Measurements from ENCODE around the gene ERI3. TPM values are rescaled to one million over a fixed set of nuclear protein-coding genes. Genes with fewer than 3 reads are reported as not detected.

The ERI3 gene
- total and polyA plus RNA-seq, 2 donors from 2014 or later: 60.4 to 126 TPM

- H3K27ac ChIP-seq (ENCODE audit: low read depth in 2 of 2, low read length in 2 of 2): no peak overlapping the region
- no peak for FAIRE-seq
- H3K9me3 ChIP-seq (ENCODE audit: control insufficient read depth in 2 of 3, insufficient read depth in 1 of 3, low read length in 3 of 3): no peaks in the 10 kb centered on the region
- TF ChIP-seq, protein P1, sequence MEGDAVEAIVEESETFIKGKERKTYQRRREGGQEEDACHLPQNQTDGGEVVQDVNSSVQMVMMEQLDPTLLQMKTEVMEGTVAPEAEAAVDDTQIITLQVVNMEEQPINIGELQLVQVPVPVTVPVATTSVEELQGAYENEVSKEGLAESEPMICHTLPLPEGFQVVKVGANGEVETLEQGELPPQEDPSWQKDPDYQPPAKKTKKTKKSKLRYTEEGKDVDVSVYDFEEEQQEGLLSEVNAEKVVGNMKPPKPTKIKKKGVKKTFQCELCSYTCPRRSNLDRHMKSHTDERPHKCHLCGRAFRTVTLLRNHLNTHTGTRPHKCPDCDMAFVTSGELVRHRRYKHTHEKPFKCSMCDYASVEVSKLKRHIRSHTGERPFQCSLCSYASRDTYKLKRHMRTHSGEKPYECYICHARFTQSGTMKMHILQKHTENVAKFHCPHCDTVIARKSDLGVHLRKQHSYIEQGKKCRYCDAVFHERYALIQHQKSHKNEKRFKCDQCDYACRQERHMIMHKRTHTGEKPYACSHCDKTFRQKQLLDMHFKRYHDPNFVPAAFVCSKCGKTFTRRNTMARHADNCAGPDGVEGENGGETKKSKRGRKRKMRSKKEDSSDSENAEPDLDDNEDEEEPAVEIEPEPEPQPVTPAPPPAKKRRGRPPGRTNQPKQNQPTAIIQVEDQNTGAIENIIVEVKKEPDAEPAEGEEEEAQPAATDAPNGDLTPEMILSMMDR (IDR thresholded peaks at IDR 0.05; ENCODE audit: borderline replicate concordance, extremely low read depth, insufficient read depth): no peak
- intact Hi-C loops (cut with DNase I): no loop called here
- no peak for DNase-seq
- H3K27me3 ChIP-seq (ENCODE audit: control insufficient read depth, insufficient read depth, low read length): no peaks in the 10 kb centered on the region
- no peak overlapping the region for H3K4me3 ChIP-seq (ENCODE audit: low read length in 3 of 3)
- H3K9ac ChIP-seq (ENCODE audit: low read length in 3 of 3): no peak overlapping the region
- peaks cover 0 to 8% (median 0%) of the 10 kb centered on the region in 3 donors for H3K36me3 ChIP-seq (ENCODE audit: control insufficient read depth in 2 of 3, insufficient read depth in 3 of 3, low read length in 3 of 3)
- peaks cover 0 to 11% (median 0%) of the 10 kb centered on the region in 3 donors for H3K4me1 ChIP-seq (ENCODE audit: control insufficient read depth in 2 of 3, insufficient read depth in 2 of 3, low read depth in 1 of 3, low read length in 3 of 3)
Measured at GRCh38 chr1:44271646-44272045, 83.4 kb downstream of the ERI3 start.

GRCh38 chr1:44270686-44271628 lies 84.1 kb downstream of the ERI3 start:
- DNase-seq (no peak), FAIRE-seq (no peak)
- TF ChIP-seq, protein P1 (IDR thresholded peaks at IDR 0.05; ENCODE audit: borderline replicate concordance, extremely low read depth, insufficient read depth): no peak
- Histone ChIP-seq H3K9me3 (ENCODE audit: control insufficient read depth in 2 of 3, insufficient read depth in 1 of 3, low read length in 3 of 3) (no peaks in the 10 kb centered on the region), H3K27me3 (ENCODE audit: control insufficient read depth, insufficient read depth, low read length) (no peaks in the 10 kb centered on the region), H3K36me3 (ENCODE audit: control insufficient read depth in 2 of 3, insufficient read depth in 3 of 3, low read length in 3 of 3) (peaks cover 0 to 8% (median 0%) of the 10 kb centered on the region in 3 donors), H3K4me3 (ENCODE audit: low read length in 3 of 3) (no peak overlapping the region), H3K9ac (ENCODE audit: low read length in 3 of 3) (no peak overlapping the region), H3K27ac (ENCODE audit: low read depth in 2 of 2, low read length in 2 of 2) (no peak overlapping the region), H3K4me1 (ENCODE audit: control insufficient read depth in 2 of 3, insufficient read depth in 2 of 3, low read depth in 1 of 3, low read length in 3 of 3) (peaks cover 0 to 7% (median 0%) of the 10 kb centered on the region in 3 donors)
- intact Hi-C loops (cut with DNase I): no loop called here

GRCh38 chr1:44268054-44268453 lies 87.0 kb downstream of the ERI3 start:
- DNase-seq (no peak), FAIRE-seq (no peak)
- H3K9me3 ChIP-seq (ENCODE audit: control insufficient read depth in 2 of 3, insufficient read depth in 1 of 3, low read length in 3 of 3): no peaks in the 10 kb centered on the region
- TF ChIP-seq, protein P1 (IDR thresholded peaks at IDR 0.05; ENCODE audit: borderline replicate concordance, extremely low read depth, insufficient read depth): no peak
- H3K4me3 ChIP-seq (ENCODE audit: low read length in 3 of 3): no peak overlapping the region
- no peak overlapping the region for H3K9ac ChIP-seq (ENCODE audit: low read length in 3 of 3)
- no peak overlapping the region for H3K27ac ChIP-seq (ENCODE audit: low read depth in 2 of 2, low read length in 2 of 2)
- H3K36me3 ChIP-seq (ENCODE audit: control insufficient read depth in 2 of 3, insufficient read depth in 3 of 3, low read length in 3 of 3): peaks cover 0 to 4% (median 0%) of the 10 kb centered on the region in 3 donors
- H3K4me1 ChIP-seq (ENCODE audit: control insufficient read depth in 2 of 3, insufficient read depth in 2 of 3, low read depth in 1 of 3, low read length in 3 of 3): no peaks in the 10 kb centered on the region
- intact Hi-C loops (cut with DNase I): no loop called here
- no peaks in the 10 kb centered on the region for H3K27me3 ChIP-seq (ENCODE audit: control insufficient read depth, insufficient read depth, low read length)

All from kidney (tissue), 14 donors.